Measurements from ENCODE around the gene ANTKMT. TPM values are rescaled to one million over a fixed set of nuclear protein-coding genes. Genes with fewer than 3 reads are reported as not detected.

Gene ANTKMT
- total RNA-seq, 4 donors from 2014 or later = 13.0 to 29.4 (median 23.8) TPM

GRCh38 chr16:728131-728889 is 7.4 kb downstream of the ANTKMT start:
- DNase-seq (ENCODE audit: low spot score in 2 of 2) = no peak
- Histone ChIP-seq H3K9me3 (no peaks in the 10 kb centered on the region), H3K36me3 (peaks cover 24% of the 10 kb centered on the region), H3K27ac (no peak overlapping the region), H3K4me3 (peak overlapping the region; percentile 52), H3K4me1 (peaks cover 32% of the 10 kb centered on the region), H3K27me3 (peaks cover 34% of the 10 kb centered on the region)
- TF ChIP-seq POLR2AphosphoS5 (IDR thresholded peaks at IDR 0.05) (no peak), POLR2A (IDR thresholded peaks at IDR 0.05) (no peak), CTCF (IDR thresholded peaks at IDR 0.05) (no peak), EP300 (IDR thresholded peaks at IDR 0.05) (no peak)
- no CpG with 5 or more reads among the region's 80 CpGs for WGBS

- no peak overlapping the region for H3K27ac ChIP-seq
- no peak for DNase-seq (ENCODE audit: low spot score in 2 of 2)
Measured at GRCh38 chr16:728890-729744, 8.2 kb downstream of the ANTKMT start.

GRCh38 chr16:729768-730665 is 9.1 kb downstream of the ANTKMT start:
- Histone ChIP-seq H3K27me3 (peaks cover 34% of the 10 kb centered on the region), H3K4me1 (peaks cover 32% of the 10 kb centered on the region), H3K9me3 (no peaks in the 10 kb centered on the region), H3K36me3 (peaks cover 42% of the 10 kb centered on the region), H3K27ac (no peak overlapping the region), H3K4me3 (no peak overlapping the region)
- DNase-seq (ENCODE audit: low spot score in 2 of 2) = no peak
- 65% methylated on average over 5 of the region's 37 CpGs for WGBS
- TF ChIP-seq EP300 (IDR thresholded peaks at IDR 0.05) (no peak), POLR2AphosphoS5 (IDR thresholded peaks at IDR 0.05) (no peak)

More at GRCh38 chr16:728890-729744, 8.2 kb downstream of the ANTKMT start:
- Histone ChIP-seq H3K27me3 (peaks cover 34% of the 10 kb centered on the region), H3K4me3 (peak overlapping the region; percentile 52), H3K36me3 (peaks cover 33% of the 10 kb centered on the region), H3K4me1 (peaks cover 32% of the 10 kb centered on the region), H3K9me3 (no peaks in the 10 kb centered on the region)
- TF ChIP-seq POLR2A (IDR thresholded peaks at IDR 0.05) = no peak
- no peak for TF ChIP-seq CTCF (IDR thresholded peaks at IDR 0.05)
- no peak for TF ChIP-seq EP300 (IDR thresholded peaks at IDR 0.05)
- TF ChIP-seq POLR2AphosphoS5 (IDR thresholded peaks at IDR 0.05) = no peak
- WGBS = 86% methylated on average over 9 of the region's 55 CpGs

- Histone ChIP-seq H3K27ac (no peak overlapping the region), H3K9me3 (no peaks in the 10 kb centered on the region), H3K4me3 (no peak overlapping the region), H3K36me3 (peaks cover 50% of the 10 kb centered on the region), H3K4me1 (peaks cover 30% of the 10 kb centered on the region), H3K27me3 (peaks cover 27% of the 10 kb centered on the region)
- 73% methylated on average over 5 of the region's 22 CpGs for WGBS
- DNase-seq (ENCODE audit: low spot score in 2 of 2) = no peak
- no peak for TF ChIP-seq POLR2A (IDR thresholded peaks at IDR 0.05)
- TF ChIP-seq EP300 (IDR thresholded peaks at IDR 0.05) = no peak
Measured at GRCh38 chr16:730666-731509, 9.9 kb downstream of the ANTKMT start.

GRCh38 chr16:732332-732731 is 11.4 kb downstream of the ANTKMT start:
- Histone ChIP-seq H3K27me3 (peaks cover 13% of the 10 kb centered on the region), H3K36me3 (peaks cover 65% of the 10 kb centered on the region), H3K9me3 (no peaks in the 10 kb centered on the region), H3K27ac (no peak overlapping the region), H3K4me3 (no peak overlapping the region), H3K4me1 (peaks cover 16% of the 10 kb centered on the region)
- TF ChIP-seq CTCF (IDR thresholded peaks at IDR 0.05) (no peak), EP300 (IDR thresholded peaks at IDR 0.05) (no peak)
- WGBS = 95% methylated on average over 10 of the region's 12 CpGs
- no peak for DNase-seq (ENCODE audit: low spot score in 2 of 2)
